Esophagus (tissue), 2 donors: ENCODE results near the gene ZACN. TPM values are rescaled to one million over a fixed set of nuclear protein-coding genes. Genes with fewer than 3 reads are reported as not detected.
"Not testable (repeated sequence)": the region's sequence is repeated elsewhere in the genome, so short reads cannot be mapped to it uniquely, and the experiment has no call there.

Experiments used
- H3K27ac ChIP-seq, 2 donors: one replicate each; pipeline ENCODE4 v1.5.1; 2013; ENCODE audit warnings: low read depth in 2 of 2, mild to moderate bottlenecking in 2 of 2, inconsistent platforms in 1 of 2, low read length in 1 of 2, moderate library complexity in 1 of 2
- H3K27me3 ChIP-seq, 2 donors: one replicate each; pipeline ENCODE4 v1.6.1; 2013; ENCODE audit warnings: low read length in 2 of 2, control low read depth in 1 of 2, mild to moderate bottlenecking in 1 of 2; ENCODE audit not compliant: insufficient read depth in 2 of 2, control insufficient read depth in 1 of 2
- H3K36me3 ChIP-seq, 2 donors: one replicate each; pipeline ENCODE4 v1.6.1; 2013; ENCODE audit warnings: low read length in 1 of 2; ENCODE audit not compliant: control insufficient read depth in 2 of 2, insufficient read depth in 2 of 2
- H3K4me1 ChIP-seq, 2 donors: one replicate each; pipeline ENCODE4 v1.6.1; 2013; ENCODE audit warnings: low read length in 1 of 2; ENCODE audit not compliant: control insufficient read depth in 2 of 2, insufficient read depth in 2 of 2
- H3K4me3 ChIP-seq, 2 donors: one replicate each; pipeline ENCODE4 v1.5.1; 2013; ENCODE audit warnings: low read length in 2 of 2, mild to moderate bottlenecking in 2 of 2, low read depth in 1 of 2, moderate library complexity in 1 of 2
- H3K9me3 ChIP-seq, 2 donors: one replicate each; pipeline ENCODE4 v1.6.1; 2013; ENCODE audit warnings: mild to moderate bottlenecking in 2 of 2, low read depth in 1 of 2, low read length in 1 of 2, moderate library complexity in 1 of 2; ENCODE audit not compliant: control insufficient read depth in 2 of 2, insufficient read depth in 1 of 2
- WGBS, 2 donors: extraction: QIAGEN DNeasy Blood & Tissue Kit; methylation state at CpG; one replicate each; pipeline ENCODE4 v1.1.7; 2013; 5-methylcytosine and 5-hydroxymethylcytosine counted together
- polyA plus RNA-seq, 2 donors: library from polyadenylated mRNA; stranded (reverse); fragments of 200-250 nt; gene quantifications; one replicate each; pipeline ENCODE4 v1.2.3, GENCODE V29; 2013
- donor health status: healthy with polysubstance abuse.
- donor health status: Bipolar disorder and iron deficiency.

The ZACN gene
- polyA plus RNA-seq, 2 donors: 1.2 to 2.3 TPM

DNA sequence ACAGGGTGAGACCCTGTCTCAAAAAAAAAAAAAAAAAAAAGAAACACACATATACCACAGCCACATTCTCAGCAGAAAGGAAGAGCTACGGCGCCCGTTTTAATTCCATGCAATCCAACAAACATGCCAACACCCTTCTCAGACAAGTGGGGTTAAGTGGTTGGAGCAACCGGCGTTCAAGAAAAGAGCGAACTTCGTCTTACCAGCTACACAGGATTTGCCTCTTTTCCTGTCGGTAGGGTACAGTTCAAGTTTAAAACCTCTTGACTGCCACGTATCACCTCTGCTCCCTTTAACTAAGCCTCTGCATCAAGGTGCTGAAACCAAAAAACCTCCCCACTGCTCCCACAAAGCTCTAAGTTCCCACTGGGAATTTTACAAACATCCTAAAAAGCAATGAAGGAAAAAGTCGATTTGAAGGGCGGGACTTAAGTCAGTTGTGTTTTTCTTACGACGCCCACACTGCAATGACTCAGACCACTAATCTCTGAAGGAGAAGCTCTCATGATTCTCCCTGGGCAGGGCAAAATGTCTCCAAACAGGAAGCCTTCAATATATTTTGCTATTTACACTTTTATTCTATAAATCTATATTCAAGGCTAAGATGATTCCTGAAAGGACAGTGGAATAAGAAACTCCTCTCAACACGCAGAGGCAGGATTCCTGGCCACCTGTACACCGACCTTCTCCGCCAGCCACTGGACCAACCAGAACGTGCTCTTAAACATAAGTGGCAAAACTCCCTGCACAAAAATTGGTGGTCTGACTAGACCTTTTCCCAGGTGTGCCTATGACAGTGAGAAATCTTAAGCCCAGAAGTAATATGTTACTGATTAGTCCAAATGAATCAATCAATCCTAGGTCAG lies 25.5 kb upstream of the ZACN start:
- Histone ChIP-seq H3K9me3 (no peaks in the 10 kb centered on the region), H3K4me1 (peaks cover 0 to 4% of the 10 kb centered on the region in 2 donors), H3K27ac (peak overlapping the region; percentile 83 to 98), H3K4me3 (peak overlapping the region in 1 of 2 donors; percentile 35), H3K36me3 (peaks cover 16 to 18% of the 10 kb centered on the region in 2 donors), H3K27me3 (no peaks in the 10 kb centered on the region)
- WGBS, 2 donors: 55 to 68% methylated on average over 17 of the region's 17 CpGs

DNA sequence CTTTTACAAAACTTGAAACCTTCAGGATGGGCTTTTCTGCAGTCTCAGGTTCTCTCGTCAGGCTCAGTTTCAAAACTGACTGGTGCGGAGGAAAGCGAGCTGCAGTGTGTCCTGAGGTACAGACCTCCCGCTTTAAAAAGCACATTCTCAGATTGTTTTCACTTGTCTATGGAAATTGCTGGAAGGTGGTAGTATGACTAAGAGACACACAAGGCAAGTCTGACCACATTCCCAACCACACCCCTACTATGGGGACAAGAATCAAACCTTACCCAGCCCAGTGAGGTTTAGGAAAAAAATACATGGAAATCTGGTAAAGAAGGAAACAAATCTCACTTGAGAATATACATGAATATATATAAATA lies 24.9 kb upstream of the ZACN start:
- WGBS, 2 donors: 55 to 67% methylated on average over 4 of the region's 4 CpGs
- no peaks in the 10 kb centered on the region for H3K9me3 ChIP-seq
- H3K4me3 ChIP-seq: no peak overlapping the region
- peak overlapping the region; percentile 83 to 98 for H3K27ac ChIP-seq
- peaks cover 0 to 4% of the 10 kb centered on the region in 2 donors for H3K4me1 ChIP-seq
- peaks cover 16 to 18% of the 10 kb centered on the region in 2 donors for H3K36me3 ChIP-seq
- H3K27me3 ChIP-seq: no peaks in the 10 kb centered on the region

DNA sequence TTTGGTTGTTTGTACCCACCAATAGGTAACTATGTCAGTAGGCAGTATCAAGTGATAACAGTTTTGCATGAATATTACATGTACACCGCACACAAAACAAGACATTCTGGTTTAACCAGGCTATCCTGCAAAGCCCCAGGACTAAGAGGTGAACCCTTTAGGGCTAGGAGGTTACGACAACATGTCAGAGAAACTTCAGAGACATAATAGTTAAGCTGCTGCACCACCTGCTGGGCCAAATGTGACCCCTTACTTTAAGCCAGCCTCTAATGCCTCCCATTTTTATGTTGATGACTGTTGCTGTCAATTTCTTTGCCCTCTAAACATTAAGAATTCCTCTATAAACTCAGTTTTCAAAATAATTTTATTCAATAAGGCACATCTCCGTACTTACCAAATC lies 22.1 kb upstream of the ZACN start:
- 58 to 65% methylated on average over 3 of the region's 3 CpGs for WGBS, 2 donors
- H3K27me3 ChIP-seq: no peaks in the 10 kb centered on the region
- peaks cover 0 to 2% of the 10 kb centered on the region in 2 donors for H3K4me1 ChIP-seq
- no peak overlapping the region for H3K27ac ChIP-seq
- peaks cover 16 to 26% of the 10 kb centered on the region in 2 donors for H3K36me3 ChIP-seq
- no peak overlapping the region for H3K4me3 ChIP-seq
- no peaks in the 10 kb centered on the region for H3K9me3 ChIP-seq

DNA sequence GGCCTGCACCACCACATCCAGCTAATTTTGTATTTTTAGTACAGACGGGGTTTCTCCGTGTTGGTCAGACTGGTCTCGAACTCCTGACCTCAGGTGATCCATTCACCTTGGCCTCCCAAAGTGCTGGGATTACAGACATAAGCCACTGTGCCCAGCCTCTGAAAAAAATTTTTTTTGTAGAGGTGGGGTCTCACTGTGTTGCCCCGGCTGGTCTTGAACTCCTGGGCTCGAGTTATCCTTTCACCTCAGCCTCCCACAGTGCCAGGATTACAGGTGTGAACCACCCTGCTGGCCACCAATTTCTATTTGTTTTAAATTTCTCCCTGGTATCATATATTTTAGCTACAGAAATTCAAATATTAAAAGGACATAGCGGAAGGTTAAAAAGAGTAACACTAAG lies 20.7 kb upstream of the ZACN start:
- peaks cover 15 to 26% of the 10 kb centered on the region in 2 donors for H3K36me3 ChIP-seq
- not testable (repeated sequence) for H3K27ac ChIP-seq, H3K9me3 ChIP-seq, H3K27me3 ChIP-seq, H3K4me3 ChIP-seq, H3K4me1 ChIP-seq
- 87 to 88% methylated on average over 6 of the region's 6 CpGs for WGBS, 2 donors

DNA sequence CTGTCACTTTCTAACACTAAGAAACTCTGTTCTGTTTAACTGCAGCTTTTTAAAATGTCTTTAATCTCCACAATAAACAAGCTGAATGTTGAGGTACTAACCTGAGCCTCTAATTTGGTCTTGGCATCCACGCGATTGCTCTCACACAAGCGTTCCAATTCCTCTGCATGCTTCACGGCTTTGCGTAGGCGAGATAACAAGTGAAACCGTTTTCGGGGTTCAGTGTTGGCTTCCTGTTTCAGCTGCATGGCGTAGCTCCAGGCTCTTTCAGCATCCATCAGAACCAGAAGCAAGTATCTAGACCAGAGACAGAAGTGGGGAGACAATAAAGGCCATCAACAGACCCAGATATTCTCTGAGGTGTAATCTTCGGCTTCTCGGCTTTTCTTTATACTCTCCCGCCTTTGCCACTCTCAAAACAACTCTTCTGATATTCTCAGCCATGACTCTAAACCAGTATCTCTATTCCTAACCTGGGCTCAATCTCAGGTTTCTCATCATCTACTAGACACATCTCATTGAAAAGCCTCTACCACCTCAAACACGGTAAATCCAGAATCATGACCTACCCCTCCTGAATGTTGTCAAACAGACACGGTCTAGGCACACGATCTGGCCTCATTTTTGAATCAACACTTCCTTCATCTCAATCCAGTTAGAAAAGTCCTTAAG lies 15.0 kb upstream of the ZACN start:
- Histone ChIP-seq H3K4me3 (no peak overlapping the region), H3K9me3 (no peaks in the 10 kb centered on the region), H3K27ac (peak overlapping the region in 1 of 2 donors; percentile 13), H3K4me1 (no peaks in the 10 kb centered on the region), H3K36me3 (peaks cover 23 to 33% of the 10 kb centered on the region in 2 donors), H3K27me3 (no peaks in the 10 kb centered on the region)
- WGBS, 2 donors: 72 to 75% methylated on average over 15 of the region's 15 CpGs

DNA sequence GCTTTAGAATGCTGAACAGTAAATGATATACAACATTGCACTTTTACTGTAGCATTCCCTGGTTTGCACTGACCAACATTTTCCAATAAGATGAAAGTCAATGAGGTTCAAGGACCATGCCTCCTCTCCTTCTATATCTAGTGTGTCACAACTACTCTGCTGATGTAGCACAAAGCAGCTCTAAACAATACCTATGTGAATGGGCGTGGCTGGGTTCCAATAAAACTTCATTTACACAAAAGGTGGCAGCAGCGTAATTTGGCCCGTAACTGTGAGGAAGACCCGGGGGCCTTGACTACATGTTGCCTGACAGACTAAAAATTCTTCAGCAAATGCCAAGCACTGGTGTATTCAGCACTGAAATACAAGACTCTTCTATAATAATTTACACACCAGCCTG lies 13.2 kb upstream of the ZACN start:
- Histone ChIP-seq H3K27me3 (no peaks in the 10 kb centered on the region), H3K4me1 (no peaks in the 10 kb centered on the region), H3K27ac (peak overlapping the region in 1 of 2 donors; percentile 61), H3K9me3 (no peaks in the 10 kb centered on the region), H3K36me3 (peaks cover 20 to 28% of the 10 kb centered on the region in 2 donors), H3K4me3 (no peak overlapping the region)
- 70 to 72% methylated on average over 4 of the region's 4 CpGs for WGBS, 2 donors

DNA sequence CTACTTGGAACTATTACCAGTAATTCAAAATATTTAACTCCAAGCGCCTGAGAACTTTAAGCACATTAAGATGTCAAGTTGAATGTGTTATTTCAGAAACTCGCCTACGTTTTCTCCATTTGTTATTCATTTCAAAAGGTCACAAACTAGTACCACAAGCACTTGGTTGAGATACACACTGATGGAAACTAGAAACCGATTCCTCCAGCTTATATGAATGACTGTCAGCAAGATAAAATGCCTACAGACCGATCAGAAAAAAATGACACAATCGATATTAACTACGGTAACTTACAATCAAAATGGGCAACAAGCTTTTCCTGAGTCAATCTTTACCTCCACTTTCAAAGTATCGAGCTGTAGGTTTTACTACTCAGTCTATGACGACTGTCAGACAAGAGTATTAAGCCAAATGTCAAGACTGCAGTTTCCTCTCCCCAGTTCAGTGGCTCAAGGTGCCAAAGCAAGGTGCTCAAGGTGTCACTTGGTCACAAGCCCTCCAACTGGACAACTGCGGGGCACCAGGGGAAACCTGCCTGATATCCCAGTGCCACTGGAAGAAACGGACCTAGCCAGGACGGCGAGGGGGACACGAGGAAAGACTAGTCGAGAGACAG lies 7.3 kb upstream of the ZACN start:
- peak overlapping the region; percentile 82 to 88 for H3K4me3 ChIP-seq
- peaks cover 7 to 25% of the 10 kb centered on the region in 2 donors for H3K4me1 ChIP-seq
- peaks cover 0 to 8% of the 10 kb centered on the region in 2 donors for H3K27me3 ChIP-seq
- peaks cover 4 to 6% of the 10 kb centered on the region in 2 donors for H3K36me3 ChIP-seq
- H3K9me3 ChIP-seq: no peaks in the 10 kb centered on the region
- WGBS, 2 donors: 6 to 8% methylated on average over 15 of the region's 15 CpGs
- peak overlapping the region; percentile 74 to 84 for H3K27ac ChIP-seq

DNA sequence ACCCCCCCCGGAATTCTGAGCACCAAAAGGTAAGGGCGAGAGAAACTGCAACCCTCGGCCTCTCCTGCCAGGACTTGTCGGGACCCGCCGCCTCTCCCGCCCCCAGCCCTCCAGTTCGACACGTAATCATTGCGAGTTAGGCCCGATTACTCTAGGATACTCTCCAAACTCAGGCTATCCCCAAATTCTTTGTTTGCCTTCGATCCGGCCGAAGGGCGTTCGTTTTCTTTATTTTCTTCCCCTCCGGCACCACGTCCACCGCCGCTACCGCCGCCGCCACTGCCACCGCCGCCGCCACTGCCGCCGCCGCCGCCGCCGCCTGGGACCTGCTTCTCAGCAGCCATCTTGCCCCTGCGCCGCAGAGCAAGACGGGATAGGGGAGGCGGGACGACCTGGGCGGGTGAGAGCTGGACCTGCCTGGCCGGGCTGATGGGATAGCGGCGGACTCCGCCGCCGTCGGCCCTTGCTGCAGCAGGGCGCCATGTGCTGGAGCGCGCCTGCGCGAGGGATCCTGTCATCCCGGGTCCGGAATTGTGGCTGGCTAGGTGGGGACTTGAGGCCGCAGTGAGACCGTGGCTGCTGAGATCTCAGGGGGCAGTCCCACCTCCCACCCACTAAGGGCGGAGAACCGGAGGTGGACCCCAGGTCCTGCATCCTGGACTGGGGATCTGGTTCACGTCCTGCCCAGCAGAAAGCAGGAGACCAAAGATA lies 6.7 kb upstream of the ZACN start, which contains the start of gene SRP68:
Gene SRP68, minus strand, starts transcription at position 370 of the 711 bp plus-strand sequence. Its CDS starts 26 bp downstream, at position 344.
- peaks cover 8 to 32% of the 10 kb centered on the region in 2 donors for H3K4me1 ChIP-seq
- H3K27me3 ChIP-seq: peaks cover 0 to 15% of the 10 kb centered on the region in 2 donors
- peaks cover 0 to 9% of the 10 kb centered on the region in 2 donors for H3K36me3 ChIP-seq
- no peaks in the 10 kb centered on the region for H3K9me3 ChIP-seq
- peak within 1 kb of the TSS; percentile 82 to 88 for H3K4me3 ChIP-seq
- H3K27ac ChIP-seq: peak within 1 kb of the TSS; percentile 74 to 84
- 0 to 1% methylated on average over 54 to 57 of the region's 57 CpGs for WGBS, 2 donors
